ENCODE results near the gene YEATS2.

- no peak for TF ChIP-seq MAFK (IDR thresholded peaks at IDR 0.05; ENCODE audit: partially characterized antibody)
- TF ChIP-seq NFE2L2 (conservative IDR thresholded peaks at IDR 0.05; ENCODE audit: low read length), result no peak
These were observed 93.1 kb downstream of the YEATS2 start for GRCh38 chr3:183790700-183791099.
